GM19193 (cell line): ENCODE data around the gene OPN4.

Experiments
- POLR2A ChIP-seq: IDR thresholded peaks from 4 replicates; pipeline ENCODE4 v1.6.1; 2011; ENCODE audit not compliant: insufficient read depth, insufficient read length; ENCODE audit errors: extremely low read depth

Gene OPN4

GRCh38 chr10:86693275-86693674, 38.9 kb downstream of the OPN4 start:
- no peak for TF ChIP-seq POLR2A

- no peak for TF ChIP-seq POLR2A
Measured at GRCh38 chr10:86693721-86694369, 39.5 kb downstream of the OPN4 start.

GRCh38 chr10:86698207-86698940, 44.0 kb downstream of the OPN4 start:
- TF ChIP-seq POLR2A, result no peak

GRCh38 chr10:86699125-86699524, 44.8 kb downstream of the OPN4 start:
- no peak for TF ChIP-seq POLR2A

- TF ChIP-seq POLR2A, result no peak
Measured at GRCh38 chr10:86699541-86699940, 45.2 kb downstream of the OPN4 start.

GRCh38 chr10:86699991-86700840, 45.9 kb downstream of the OPN4 start:
- no peak for TF ChIP-seq POLR2A

GRCh38 chr10:86700851-86701617, 46.7 kb downstream of the OPN4 start:
- TF ChIP-seq POLR2A, result no peak

- no peak for TF ChIP-seq POLR2A
Measured at GRCh38 chr10:86703176-86703575, 48.8 kb downstream of the OPN4 start.

- no peak for TF ChIP-seq POLR2A
Measured at GRCh38 chr10:86705139-86705538, 50.8 kb downstream of the OPN4 start.

- TF ChIP-seq POLR2A, result no peak
Measured at GRCh38 chr10:86705905-86706304, 51.6 kb downstream of the OPN4 start.

GRCh38 chr10:86706401-86706841, 52.1 kb downstream of the OPN4 start:
- TF ChIP-seq POLR2A, result no peak

- no peak for TF ChIP-seq POLR2A
Measured at GRCh38 chr10:86706977-86707376, 52.6 kb downstream of the OPN4 start.

- TF ChIP-seq POLR2A, result no peak
Measured at GRCh38 chr10:86707505-86707904, 53.2 kb downstream of the OPN4 start.

GRCh38 chr10:86708068-86708782, 53.9 kb downstream of the OPN4 start:
- no peak for TF ChIP-seq POLR2A
